ENCODE data around the gene ANKH.

ANKH gene

GRCh38 chr5:14729448-14730385 lies 141.9 kb downstream of the ANKH start:
- DNase-seq: no peak

GRCh38 chr5:14728459-14728938 lies 143.1 kb downstream of the ANKH start:
- DNase-seq: no peak

GRCh38 chr5:14727928-14728458 lies 143.6 kb downstream of the ANKH start:
- no peak for DNase-seq

GRCh38 chr5:14727428-14727865 lies 144.1 kb downstream of the ANKH start:
- DNase-seq: peak; percentile 46

GRCh38 chr5:14726066-14726838 lies 145.3 kb downstream of the ANKH start:
- DNase-seq: peak; percentile 13

- DNase-seq: no peak
Observed at GRCh38 chr5:14724633-14725032, 146.9 kb downstream of the ANKH start.

- no peak for DNase-seq
Observed at GRCh38 chr5:14723701-14724132, 147.9 kb downstream of the ANKH start.

GRCh38 chr5:14722923-14723322 lies 148.7 kb downstream of the ANKH start:
- no peak for DNase-seq

- no peak for DNase-seq
Observed at GRCh38 chr5:14721990-14722656, 149.5 kb downstream of the ANKH start.

GRCh38 chr5:14720236-14720923 lies 151.2 kb downstream of the ANKH start:
- DNase-seq: peak; percentile 31

- DNase-seq: no peak
Observed at GRCh38 chr5:14718778-14719177, 152.8 kb downstream of the ANKH start.

- no peak for DNase-seq
Observed at GRCh38 chr5:14716755-14717752, 154.5 kb downstream of the ANKH start.

GRCh38 chr5:14715481-14715880 lies 156.1 kb downstream of the ANKH start:
- no peak for DNase-seq

- DNase-seq: no peak
Observed at GRCh38 chr5:14714706-14715105, 156.9 kb downstream of the ANKH start.

- DNase-seq: no peak
Observed at GRCh38 chr5:14713476-14714390, 157.8 kb downstream of the ANKH start.

- no peak for DNase-seq
Observed at GRCh38 chr5:14712666-14713065, 158.9 kb downstream of the ANKH start.

GRCh38 chr5:14712131-14712530 lies 159.4 kb downstream of the ANKH start:
- DNase-seq: no peak

- no peak for DNase-seq
Observed at GRCh38 chr5:14710313-14710994, 161.1 kb downstream of the ANKH start.

- DNase-seq: no peak
Observed at GRCh38 chr5:14708551-14708950, 163.0 kb downstream of the ANKH start.

All from amniotic stem cell (primary cell).